KOPT-K1 (cell line): ENCODE measurements around the gene SYCE3.

Experiments used
- H3K27ac ChIP-seq: fragments of 200-600 bp; sonication (generic); 2 replicates; pipeline ENCODE4 v1.5.1; 2016; ENCODE audit warnings: antibody characterized with exemption, mild to moderate bottlenecking, low read depth, low read length; ENCODE audit not compliant: poor library complexity, severe bottlenecking
- H3K36me3 ChIP-seq: fragments of 200-600 bp; sonication (generic); 2 replicates; pipeline ENCODE4 v1.5.1; 2017; ENCODE audit warnings: antibody characterized with exemption, mild to moderate bottlenecking, low read length, moderate library complexity; ENCODE audit not compliant: insufficient read depth
- H3K9me3 ChIP-seq: fragments of 200-600 bp; sonication (generic); 2 replicates; pipeline ENCODE4 v1.5.1; 2017; ENCODE audit warnings: antibody characterized with exemption, low read length, mild to moderate bottlenecking; ENCODE audit not compliant: insufficient read depth, poor library complexity, severe bottlenecking

Gene SYCE3

DNA sequence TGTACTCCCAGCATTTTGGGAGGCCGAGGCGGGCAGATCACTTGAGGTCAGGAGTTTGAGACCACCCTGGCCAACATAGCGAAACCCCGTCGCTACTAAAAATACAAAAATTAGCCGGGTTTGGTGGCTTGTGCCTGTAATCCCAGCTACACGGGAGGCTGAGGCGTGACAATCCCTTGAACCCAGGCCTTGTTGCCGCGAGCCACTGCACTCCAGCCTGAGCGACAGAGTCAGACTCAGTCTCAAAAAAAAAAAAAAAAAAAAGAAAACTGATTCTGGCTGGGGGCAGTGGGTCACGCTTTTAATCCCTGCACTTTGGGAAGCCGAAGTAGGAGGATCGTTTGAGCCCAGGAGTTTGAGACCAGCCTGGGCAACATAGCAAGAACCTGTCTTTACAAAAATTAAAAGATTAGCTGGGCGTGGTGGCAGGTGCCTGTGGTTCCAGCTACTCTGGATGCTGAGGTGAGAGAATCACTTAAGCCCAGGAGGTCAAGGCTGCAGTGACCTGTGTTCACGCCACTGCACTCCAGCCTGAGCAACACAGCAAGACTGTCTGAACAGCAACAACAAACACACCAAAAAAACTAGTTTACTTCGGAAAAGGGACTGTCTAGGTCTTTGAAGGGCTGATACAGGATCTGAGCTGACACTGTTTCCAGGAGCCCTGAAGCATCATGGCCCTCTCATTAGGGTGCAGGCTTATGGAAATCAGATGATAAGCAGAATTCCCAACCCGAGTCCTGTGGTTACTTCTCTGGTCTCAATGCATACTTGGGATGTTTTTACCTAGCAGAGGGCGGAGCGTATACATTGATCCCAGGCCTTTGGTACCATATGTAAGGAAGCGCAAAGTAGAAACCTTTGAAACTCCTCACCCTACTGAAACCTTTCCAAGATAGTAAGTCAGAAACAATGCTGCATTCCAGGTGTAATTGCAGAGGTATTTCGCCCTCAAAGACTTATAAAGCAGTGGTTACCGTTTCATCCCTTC is 21.7 kb upstream of the SYCE3 start:
- Histone ChIP-seq H3K36me3 (peaks cover 19% of the 10 kb centered on the region), H3K27ac (no peak overlapping the region), H3K9me3 (no peaks in the 10 kb centered on the region)

DNA sequence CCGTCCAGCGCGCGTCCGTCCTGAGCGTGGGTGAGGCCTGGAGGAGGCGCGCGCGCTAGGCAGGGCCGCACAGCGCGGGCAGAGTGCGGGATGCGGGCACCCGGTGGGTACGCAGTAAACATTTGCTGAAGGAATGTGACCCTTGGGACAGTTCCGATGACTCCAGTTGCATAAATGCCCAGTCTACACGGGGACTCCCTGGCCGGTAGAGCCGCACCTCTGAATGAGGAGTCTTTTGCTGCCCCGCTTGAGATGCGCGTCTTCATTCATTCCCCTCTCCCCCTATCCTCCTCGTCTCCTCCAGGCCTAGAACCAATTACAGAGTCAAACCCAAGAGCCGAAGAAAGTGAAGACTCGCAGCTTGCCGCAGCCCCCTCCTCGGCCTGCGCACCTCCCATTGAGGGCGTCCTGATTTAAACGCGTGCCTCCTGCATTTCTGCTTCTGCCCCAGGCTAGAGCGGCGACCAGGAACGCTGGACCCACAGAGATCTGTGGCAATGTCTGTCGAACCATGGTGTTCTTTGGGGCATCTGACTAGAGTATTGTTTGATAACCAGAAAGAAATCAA is 20.7 kb upstream of the SYCE3 start:
- peaks cover 29% of the 10 kb centered on the region for H3K36me3 ChIP-seq
- peak overlapping the region; percentile 95 for H3K27ac ChIP-seq
- no peaks in the 10 kb centered on the region for H3K9me3 ChIP-seq

DNA sequence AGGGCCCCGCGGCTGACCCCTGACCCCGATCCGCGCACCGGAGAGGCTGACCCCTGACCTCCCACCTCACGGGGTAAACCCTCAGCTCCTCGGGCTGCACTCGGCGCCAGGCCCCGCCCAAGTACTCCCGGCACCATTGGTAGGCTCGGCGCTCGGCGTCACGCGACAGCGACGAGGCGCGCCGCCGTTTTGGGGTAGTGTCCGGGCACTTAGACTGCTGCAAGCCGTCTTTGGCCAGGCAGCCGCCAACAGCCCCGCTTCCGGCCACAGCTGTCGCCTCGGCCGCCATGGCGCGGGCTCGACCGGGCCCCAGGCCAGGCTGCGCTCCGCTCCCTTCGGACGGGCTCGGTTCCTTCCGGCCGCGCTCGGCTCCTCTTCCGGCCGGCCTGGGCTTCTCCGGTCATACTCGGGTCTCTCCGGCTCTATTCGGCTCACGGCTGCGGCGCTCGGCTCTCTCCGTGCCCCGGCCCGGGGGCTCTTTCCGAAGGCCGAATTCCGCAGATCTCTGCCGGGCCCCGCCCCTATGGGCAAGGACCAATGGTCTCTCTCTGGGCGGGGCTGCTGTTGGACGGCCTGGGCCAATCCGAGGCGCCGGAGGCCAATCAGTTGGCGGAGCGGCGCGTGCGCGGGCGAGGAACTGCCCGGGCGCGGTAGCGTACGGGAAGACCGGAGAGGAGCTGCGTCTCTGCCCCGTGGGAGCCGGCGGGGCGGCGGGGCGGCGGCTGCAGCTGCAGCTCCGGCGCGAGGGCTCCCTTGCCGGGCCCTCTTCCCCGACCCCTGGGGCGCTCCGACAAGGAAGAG is 20.0 kb upstream of the SYCE3 start, which contains the start of gene CHKB:
Gene CHKB (minus strand): TSS at position 357 of the 801 bp plus-strand sequence. CDS start 68 bp downstream, at position 289.
- peaks cover 33% of the 10 kb centered on the region for H3K36me3 ChIP-seq
- H3K9me3 ChIP-seq, result no peaks in the 10 kb centered on the region
- H3K27ac ChIP-seq, result peak within 1 kb of the TSS; percentile 95

DNA sequence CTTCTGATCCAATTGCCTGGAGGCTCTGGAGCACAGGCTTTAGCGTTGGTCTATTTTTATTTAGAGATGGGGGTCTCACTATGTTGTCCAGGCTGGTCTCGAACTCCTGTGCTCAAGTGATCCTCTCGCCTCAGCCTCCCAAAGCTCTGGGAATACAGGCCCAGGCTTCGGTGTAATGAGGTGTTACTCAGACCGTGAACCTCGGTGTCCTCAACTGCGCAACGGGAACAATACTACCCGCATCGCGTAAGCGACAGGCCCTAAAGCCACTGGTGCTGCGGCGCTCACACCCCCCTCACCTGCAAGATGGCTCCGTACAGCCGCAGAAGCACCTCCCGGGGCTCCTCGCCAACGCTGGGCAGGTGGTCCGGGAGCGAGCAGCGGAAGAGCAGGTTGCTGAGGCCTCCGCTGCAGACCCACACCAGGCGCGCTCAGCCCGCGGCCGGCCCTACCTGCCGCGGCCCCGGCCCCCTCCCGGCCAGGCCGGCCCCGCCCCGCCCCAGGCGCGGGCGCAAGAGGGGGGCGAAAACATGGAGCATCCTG is 19.3 kb upstream of the SYCE3 start:
- Histone ChIP-seq H3K36me3 (peaks cover 40% of the 10 kb centered on the region), H3K9me3 (no peaks in the 10 kb centered on the region), H3K27ac (peak overlapping the region; percentile 95)

DNA sequence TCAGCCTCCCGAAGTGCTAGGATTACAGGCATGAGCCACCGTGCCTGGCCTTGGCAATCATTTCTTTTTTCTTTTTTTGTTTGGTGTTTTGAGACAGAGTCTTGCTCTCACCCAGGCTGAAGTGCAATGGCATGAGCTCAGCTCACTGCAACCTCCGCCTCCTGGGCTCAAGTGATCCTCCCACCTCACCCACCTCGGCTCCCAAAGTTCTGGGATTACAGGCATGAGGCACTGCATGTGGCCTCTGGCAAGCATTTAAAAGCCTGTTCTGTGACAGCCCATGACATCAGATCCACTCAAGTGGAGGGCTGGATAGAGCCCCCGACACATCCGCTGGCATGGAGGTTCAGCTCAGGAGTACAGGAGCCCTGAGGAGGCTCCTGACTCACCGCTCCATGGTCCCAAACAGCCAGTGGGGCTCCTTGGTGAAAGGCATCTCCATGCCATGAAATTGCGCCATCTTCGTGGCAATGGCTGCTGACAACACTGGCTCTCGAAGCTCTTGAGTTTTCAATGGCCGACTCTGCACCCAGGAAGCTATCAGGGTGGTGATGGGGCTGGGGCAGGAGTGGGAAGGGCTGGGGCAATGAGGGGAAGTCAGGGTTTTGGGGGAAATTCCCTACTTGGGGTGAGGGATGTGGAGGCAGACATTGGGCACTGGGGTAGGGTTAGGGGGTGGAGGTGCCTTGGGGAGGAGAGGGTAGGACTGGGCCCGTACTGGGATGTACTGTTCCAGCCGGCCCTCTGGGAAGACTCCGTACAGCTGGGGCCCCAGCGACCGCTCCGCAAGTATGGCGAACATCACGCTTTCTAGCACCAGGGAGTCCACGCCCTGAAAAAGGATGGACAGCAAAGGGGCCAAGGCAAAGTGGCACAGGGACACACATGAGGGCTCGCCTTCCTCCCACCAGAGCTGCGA is 18.6 kb upstream of the SYCE3 start:
- peak overlapping the region; percentile 95 for H3K27ac ChIP-seq
- H3K9me3 ChIP-seq, result no peaks in the 10 kb centered on the region
- H3K36me3 ChIP-seq, result peaks cover 47% of the 10 kb centered on the region

DNA sequence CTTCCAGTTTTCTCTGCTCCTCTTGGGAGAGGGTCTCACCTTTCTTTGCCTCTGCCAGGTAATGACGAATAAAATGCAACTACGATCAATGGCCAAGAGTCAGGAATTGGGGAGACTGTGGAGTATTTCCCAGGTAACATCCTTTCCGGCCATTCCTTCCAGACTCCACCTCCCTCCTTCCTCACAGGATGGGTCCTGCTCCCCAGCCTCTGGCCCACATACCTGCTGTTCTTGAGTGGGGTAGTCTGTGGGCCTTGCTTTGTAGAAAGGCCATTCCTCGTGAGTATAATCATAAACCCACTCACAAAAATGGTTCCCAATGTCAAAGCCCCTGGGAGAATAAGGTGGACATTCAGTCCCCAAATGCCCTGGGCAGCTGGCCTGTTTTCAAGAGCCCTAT is 17.0 kb upstream of the SYCE3 start:
- Histone ChIP-seq H3K9me3 (no peaks in the 10 kb centered on the region), H3K27ac (no peak overlapping the region), H3K36me3 (peaks cover 61% of the 10 kb centered on the region)

DNA sequence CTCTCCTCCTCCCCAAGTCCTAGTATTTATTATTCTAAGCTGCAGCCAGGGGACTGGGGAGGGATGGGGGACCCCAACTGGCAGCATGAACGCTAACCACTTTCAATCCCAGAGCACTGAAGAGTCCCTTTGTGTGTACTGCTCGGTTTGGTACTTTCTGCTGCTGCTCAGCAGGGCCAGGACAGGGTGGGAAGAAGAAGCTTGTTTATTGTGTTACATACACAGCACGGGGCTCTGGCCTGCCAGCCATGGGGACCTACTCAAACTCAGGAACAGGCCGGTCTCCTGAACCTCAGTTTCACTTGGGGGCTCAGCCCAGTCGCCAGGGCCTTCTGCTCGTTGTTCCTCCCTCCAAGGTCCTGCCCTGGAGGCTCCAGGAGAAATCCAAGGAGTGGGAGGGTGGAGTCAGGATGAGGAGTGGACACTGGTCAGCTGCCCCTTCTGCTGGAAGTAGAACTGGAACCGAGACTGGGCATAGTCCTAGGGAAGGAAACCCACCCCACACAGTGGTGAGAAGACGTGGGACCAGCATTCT is 16.1 kb upstream of the SYCE3 start:
- H3K9me3 ChIP-seq, result no peaks in the 10 kb centered on the region
- peaks cover 70% of the 10 kb centered on the region for H3K36me3 ChIP-seq
- H3K27ac ChIP-seq, result no peak overlapping the region

DNA sequence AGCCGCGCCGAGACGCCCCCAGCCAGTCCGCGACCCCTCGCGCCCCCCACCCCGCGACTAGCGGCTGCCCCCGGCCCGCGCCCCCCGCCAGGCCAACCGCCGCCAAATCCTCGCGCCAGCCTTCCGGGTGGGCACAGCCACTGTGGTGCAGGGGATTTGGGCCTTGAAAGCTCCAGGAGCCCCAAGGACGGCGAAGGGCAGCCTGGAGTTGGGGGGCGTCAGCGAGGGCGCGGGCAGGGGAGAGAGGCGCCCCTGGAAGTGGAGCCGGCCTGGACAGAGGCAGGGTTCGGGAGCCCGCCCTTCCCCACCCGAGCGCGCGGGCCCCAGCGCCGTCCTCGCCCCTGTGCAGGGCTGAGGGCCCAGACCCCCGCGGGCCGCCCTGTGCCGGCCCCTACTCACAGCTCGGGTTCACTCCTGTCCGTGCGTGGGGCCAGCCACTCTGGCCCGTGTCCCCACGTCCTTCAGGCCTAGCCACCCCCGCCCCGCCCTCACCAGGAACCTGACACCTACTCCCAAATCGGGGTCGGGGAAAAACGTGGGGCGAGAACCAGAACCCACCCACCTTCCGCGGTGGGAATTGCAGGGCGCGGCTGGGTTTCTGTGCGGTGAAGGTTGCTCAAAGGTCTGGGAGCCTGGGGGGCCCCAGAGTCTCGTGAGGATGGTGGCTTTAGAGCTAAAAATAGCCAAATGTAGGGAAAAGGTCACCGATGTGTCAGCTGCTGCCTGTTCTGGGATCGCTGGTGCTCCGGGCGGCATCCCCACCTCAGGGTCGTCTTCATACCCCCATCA is 15.5 kb upstream of the SYCE3 start, which contains the start of gene CPT1B:
Gene CPT1B (minus strand): TSS at position 441 of the 789 bp plus-strand sequence. CDS start 512 bp downstream, outside the sequence.
- Histone ChIP-seq H3K27ac (no peak within 1 kb of the TSS), H3K36me3 (peaks cover 77% of the 10 kb centered on the region), H3K9me3 (no peaks in the 10 kb centered on the region)

DNA sequence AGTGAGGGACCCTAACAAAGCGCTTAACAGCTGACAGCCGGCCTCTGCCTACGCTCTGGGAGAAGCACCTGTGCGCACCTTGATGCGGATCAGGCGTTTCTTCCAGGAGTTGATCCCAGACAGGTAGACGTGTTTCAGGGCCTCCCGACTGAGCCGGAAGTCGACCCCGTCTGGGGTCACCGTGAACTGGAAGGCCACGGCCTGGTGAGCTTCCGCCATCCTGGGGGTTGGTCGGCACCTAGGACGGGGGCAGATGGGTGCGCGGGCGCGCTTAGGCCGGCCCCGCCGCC is 14.9 kb upstream of the SYCE3 start:
- H3K36me3 ChIP-seq, result peaks cover 82% of the 10 kb centered on the region
- H3K27ac ChIP-seq, result no peak overlapping the region
- no peaks in the 10 kb centered on the region for H3K9me3 ChIP-seq

DNA sequence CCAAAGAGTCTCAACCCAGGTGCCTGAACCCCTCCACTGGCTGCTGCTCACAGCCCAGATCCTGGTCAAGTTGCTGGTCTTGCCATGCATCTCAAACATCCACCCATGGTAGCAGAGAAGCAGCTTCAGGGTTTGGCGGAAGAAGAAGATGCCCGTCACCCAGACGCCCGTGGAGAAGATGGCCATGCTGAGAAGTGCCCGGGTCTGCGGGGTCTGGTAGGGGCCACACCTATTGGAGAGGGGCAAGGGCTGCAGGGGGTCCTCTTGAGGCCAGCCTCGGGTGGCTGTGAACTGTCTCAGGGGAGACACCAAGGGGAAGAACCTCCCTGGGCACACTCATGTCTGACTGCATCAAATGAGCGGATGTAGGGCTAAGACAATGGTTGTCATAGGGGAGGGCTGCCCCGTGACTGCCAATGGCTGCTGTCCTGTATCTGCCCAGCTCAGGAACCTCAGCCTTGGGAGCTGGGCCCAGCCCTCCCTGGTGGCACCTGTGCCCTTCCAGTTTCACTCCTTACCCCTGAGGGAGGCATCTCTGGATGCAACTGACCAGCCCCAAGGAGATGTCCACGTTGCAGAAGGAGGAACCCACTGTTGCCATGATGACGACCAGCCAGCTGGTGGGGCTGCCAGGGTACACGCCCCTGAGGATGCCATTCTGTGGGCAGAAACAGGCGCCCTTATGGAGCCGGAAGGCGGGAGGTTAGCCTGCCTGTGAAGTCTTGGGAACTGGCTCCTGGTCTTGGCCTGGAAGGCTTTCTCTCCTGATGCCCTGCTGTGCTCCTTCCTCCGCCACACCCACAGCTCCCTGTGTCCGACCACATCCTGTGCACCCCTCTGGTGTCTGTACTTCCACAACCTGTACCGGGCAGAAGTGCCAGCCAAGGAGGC is 14.3 kb upstream of the SYCE3 start:
- H3K36me3 ChIP-seq, result peaks cover 88% of the 10 kb centered on the region
- H3K9me3 ChIP-seq, result no peaks in the 10 kb centered on the region
- H3K27ac ChIP-seq, result no peak overlapping the region

DNA sequence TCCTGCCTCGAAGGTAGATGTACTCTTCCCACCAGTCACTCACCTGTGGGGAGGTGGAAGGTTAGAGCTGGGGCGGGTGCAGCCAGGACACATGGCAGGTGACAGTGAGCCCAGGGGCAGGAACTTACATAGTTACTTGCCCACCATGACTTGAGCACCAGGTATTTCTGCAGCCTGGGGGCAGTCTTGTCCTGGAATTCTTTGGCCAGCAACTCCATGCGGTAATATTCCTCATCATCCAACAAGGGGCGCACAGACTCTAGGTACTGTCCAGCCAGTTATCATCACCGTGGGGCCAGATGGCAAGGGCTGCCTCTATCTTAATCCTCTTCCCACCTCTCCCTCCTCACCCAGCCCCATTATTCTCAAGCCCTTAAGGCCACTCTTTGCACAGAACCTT is 13.4 kb upstream of the SYCE3 start:
- peaks cover 95% of the 10 kb centered on the region for H3K36me3 ChIP-seq
- H3K27ac ChIP-seq, result no peak overlapping the region
- H3K9me3 ChIP-seq, result no peaks in the 10 kb centered on the region

DNA sequence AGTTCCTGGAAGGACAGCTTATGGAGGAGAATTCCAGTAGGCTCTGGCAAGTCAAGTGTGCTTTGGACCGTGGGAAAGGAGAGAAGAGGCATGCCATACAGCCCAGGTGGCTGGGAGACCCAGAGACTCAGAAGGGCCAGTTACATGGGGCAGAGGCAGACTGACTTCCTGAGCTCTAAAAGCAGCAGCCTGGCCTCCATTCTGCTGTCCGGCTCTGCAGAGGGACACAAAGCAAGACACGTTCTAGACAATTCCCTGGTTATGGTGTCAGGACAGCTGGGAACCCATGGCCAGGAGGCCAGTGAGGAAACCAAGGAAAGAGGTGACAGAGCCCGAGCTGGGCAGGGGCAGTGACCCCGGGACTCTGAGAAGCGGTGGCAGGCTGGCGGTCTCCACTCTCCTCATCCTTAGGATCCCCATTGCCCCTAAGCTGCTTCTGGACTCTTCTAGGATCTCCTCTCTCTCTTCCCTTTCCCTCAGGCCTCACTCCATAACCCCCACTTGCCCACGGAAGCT is 12.8 kb upstream of the SYCE3 start:
- no peaks in the 10 kb centered on the region for H3K9me3 ChIP-seq
- peaks cover 96% of the 10 kb centered on the region for H3K36me3 ChIP-seq
- H3K27ac ChIP-seq, result no peak overlapping the region
